ENCODE results near the gene ERCC1. TPM values are rescaled to one million over a fixed set of nuclear protein-coding genes. Genes with fewer than 3 reads are reported as not detected.

The ERCC1 gene
- total RNA-seq, 2 experiments from 2014 or later, result 59.4 to 59.7 TPM

- Mint-ChIP-seq H3K9me3 (no peaks in the 10 kb centered on the region), H3K27me3 (peaks cover 4% of the 10 kb centered on the region), H3K4me1 (ENCODE audit: low read depth) (peaks cover 28% of the 10 kb centered on the region), H3K36me3 (no peaks in the 10 kb centered on the region), H3K27ac (no peak overlapping the region), H3K4me3 (peak overlapping the region; percentile 70)
- ChIA-PET CTCF (interaction anchor here (0.6 to 4.2 kb wide), 6 partner anchors 8 to 57 kb away, joined by 3 to 63 read pairs (median 6); no protein-coding TSS in a partner anchor), POLR2A (no interaction called here)
- intact Hi-C loops (cut with micrococcal nuclease), result loop anchor here (10.0 kb wide), 1 partner anchor 156 kb away; the partner anchor contains the start of gene OPA3
- peak; percentile 50 for DNase-seq
These were observed 4.9 kb upstream of the ERCC1 start for GRCh38 chr19:45428384-45429231.

- Mint-ChIP-seq H3K27ac (peak overlapping the region; percentile 88), H3K27me3 (peaks cover 4% of the 10 kb centered on the region)
- POLR2A ChIA-PET, result interaction anchor here (0.7 to 2.1 kb wide), 3 partner anchors 27 to 45 kb away, joined by 3 to 6 read pairs (median 3); partner anchors contain the start of gene FOSB
These were observed 708 bp upstream of the ERCC1 start for GRCh38 chr19:45424191-45425058.

GRCh38 chr19:45423033-45423588 is 606 bp downstream of the ERCC1 start:
- peak overlapping the region; percentile 85 for H3K4me3 Mint-ChIP-seq
- POLR2A ChIA-PET, result interaction anchor here (2.1 kb wide), 1 partner anchor 45 kb away, joined by 6 read pairs; the partner anchor contains the start of gene FOSB
- CTCF ChIA-PET, result interaction anchor here (1.0 to 1.8 kb wide), 2 partner anchors 16 to 62 kb away, joined by 4 to 9 read pairs; no protein-coding TSS in a partner anchor

More at GRCh38 chr19:45424191-45425058, 708 bp upstream of the ERCC1 start:
- CTCF ChIA-PET, result interaction anchor here (1.0 to 2.0 kb wide), 4 partner anchors 15 to 81 kb away, joined by 3 to 14 read pairs (median 10); no protein-coding TSS in a partner anchor
- Mint-ChIP-seq H3K4me3 (peak overlapping the region; percentile 85), H3K4me1 (ENCODE audit: low read depth) (peaks cover 54% of the 10 kb centered on the region), H3K36me3 (no peaks in the 10 kb centered on the region), H3K9me3 (no peaks in the 10 kb centered on the region)
- DNase-seq, result peak; percentile 76
- intact Hi-C loops (cut with micrococcal nuclease), result loop anchor here (2.0 to 10.0 kb wide), 3 partner anchors 14 to 218 kb away; partner anchors contain the start of gene OPA3

GRCh38 chr19:45421947-45422498 is 1.7 kb downstream of the ERCC1 start:
- peaks cover 44% of the 10 kb centered on the region for H3K4me1 Mint-ChIP-seq (ENCODE audit: low read depth)
- H3K36me3 Mint-ChIP-seq, result peaks cover 7% of the 10 kb centered on the region
- H3K27ac Mint-ChIP-seq, result no peak overlapping the region
- ChIA-PET POLR2A (no interaction called here), CTCF (interaction anchor here (0.8 to 1.2 kb wide), 3 partner anchors 18 to 64 kb away, joined by 3 to 7 read pairs (median 5); no protein-coding TSS in a partner anchor)
- intact Hi-C loops (cut with micrococcal nuclease), result loop anchor here (10.0 kb wide), 1 partner anchor 163 kb away; the partner anchor contains the start of gene OPA3
- no peak for DNase-seq
- H3K4me3 Mint-ChIP-seq, result no peak overlapping the region
- no peaks in the 10 kb centered on the region for H3K27me3 Mint-ChIP-seq
- no peaks in the 10 kb centered on the region for H3K9me3 Mint-ChIP-seq

More at GRCh38 chr19:45423033-45423588, 606 bp downstream of the ERCC1 start:
- H3K9me3 Mint-ChIP-seq, result no peaks in the 10 kb centered on the region
- no peak for DNase-seq
- H3K27me3 Mint-ChIP-seq, result no peaks in the 10 kb centered on the region
- intact Hi-C loops (cut with micrococcal nuclease), result loop anchor here (1.0 to 10.0 kb wide), 2 partner anchors 17 to 162 kb away; partner anchors contain the start of genes OPA3 and POLR1G
- H3K36me3 Mint-ChIP-seq, result peaks cover 2% of the 10 kb centered on the region
- peaks cover 52% of the 10 kb centered on the region for H3K4me1 Mint-ChIP-seq (ENCODE audit: low read depth)
- H3K27ac Mint-ChIP-seq, result peak overlapping the region; percentile 88

- Mint-ChIP-seq H3K27ac (no peak overlapping the region), H3K4me1 (ENCODE audit: low read depth) (peaks cover 42% of the 10 kb centered on the region), H3K9me3 (no peaks in the 10 kb centered on the region), H3K36me3 (peaks cover 10% of the 10 kb centered on the region), H3K4me3 (no peak overlapping the region), H3K27me3 (no peaks in the 10 kb centered on the region)
- no peak for DNase-seq
- POLR2A ChIA-PET, result no interaction called here
- CTCF ChIA-PET, result no interaction called here
- intact Hi-C loops (cut with micrococcal nuclease), result loop anchor here (10.0 kb wide), 1 partner anchor 164 kb away; the partner anchor contains the start of gene OPA3
These were observed 2.8 kb downstream of the ERCC1 start for GRCh38 chr19:45420871-45421270.

- H3K4me3 Mint-ChIP-seq, result no peak overlapping the region
- H3K36me3 Mint-ChIP-seq, result peaks cover 12% of the 10 kb centered on the region
- peaks cover 38% of the 10 kb centered on the region for H3K4me1 Mint-ChIP-seq (ENCODE audit: low read depth)
- no peak for DNase-seq
- no peak overlapping the region for H3K27ac Mint-ChIP-seq
- ChIA-PET CTCF (no interaction called here), POLR2A (interaction anchor here (1.0 kb wide), 1 partner anchor 13 kb away, joined by 4 read pairs; no protein-coding TSS in a partner anchor)
- no peaks in the 10 kb centered on the region for H3K27me3 Mint-ChIP-seq
- no peaks in the 10 kb centered on the region for H3K9me3 Mint-ChIP-seq
- intact Hi-C loops (cut with micrococcal nuclease), result loop anchor here (10.0 kb wide), 1 partner anchor 164 kb away; the partner anchor contains the start of gene OPA3
These were observed 3.4 kb downstream of the ERCC1 start for GRCh38 chr19:45420356-45420755.

- DNase-seq, result no peak
- Mint-ChIP-seq H3K36me3 (peaks cover 12% of the 10 kb centered on the region), H3K4me3 (no peak overlapping the region), H3K9me3 (no peaks in the 10 kb centered on the region), H3K27me3 (no peaks in the 10 kb centered on the region), H3K4me1 (ENCODE audit: low read depth) (peaks cover 38% of the 10 kb centered on the region), H3K27ac (no peak overlapping the region)
- intact Hi-C loops (cut with micrococcal nuclease), result loop anchor here (10.0 kb wide), 1 partner anchor 165 kb away; the partner anchor contains the start of gene OPA3
- ChIA-PET CTCF (no interaction called here), POLR2A (interaction anchor here (1.0 kb wide), 1 partner anchor 13 kb away, joined by 4 read pairs; no protein-coding TSS in a partner anchor)
These were observed 3.8 kb downstream of the ERCC1 start for GRCh38 chr19:45419895-45420294.

- Mint-ChIP-seq H3K27ac (peak overlapping the region; percentile 34), H3K9me3 (no peaks in the 10 kb centered on the region), H3K36me3 (peaks cover 16% of the 10 kb centered on the region), H3K27me3 (no peaks in the 10 kb centered on the region), H3K4me3 (no peak overlapping the region), H3K4me1 (ENCODE audit: low read depth) (peaks cover 35% of the 10 kb centered on the region)
- no peak for DNase-seq
- CTCF ChIA-PET, result no interaction called here
- intact Hi-C loops (cut with micrococcal nuclease), result no loop called here
- POLR2A ChIA-PET, result no interaction called here
These were observed 4.3 kb downstream of the ERCC1 start for GRCh38 chr19:45419396-45419795.

- Mint-ChIP-seq H3K27me3 (no peaks in the 10 kb centered on the region), H3K4me1 (ENCODE audit: low read depth) (peaks cover 30% of the 10 kb centered on the region), H3K36me3 (peaks cover 21% of the 10 kb centered on the region), H3K4me3 (no peak overlapping the region), H3K27ac (no peak overlapping the region), H3K9me3 (no peaks in the 10 kb centered on the region)
- ChIA-PET POLR2A (no interaction called here), CTCF (no interaction called here)
- no peak for DNase-seq
- intact Hi-C loops (cut with micrococcal nuclease), result no loop called here
These were observed 4.9 kb downstream of the ERCC1 start for GRCh38 chr19:45418802-45419201.

GRCh38 chr19:45417151-45417550 is 6.6 kb downstream of the ERCC1 start:
- no peaks in the 10 kb centered on the region for H3K9me3 Mint-ChIP-seq
- POLR2A ChIA-PET, result no interaction called here
- DNase-seq, result no peak
- peaks cover 18% of the 10 kb centered on the region for H3K4me1 Mint-ChIP-seq (ENCODE audit: low read depth)
- no peak overlapping the region for H3K4me3 Mint-ChIP-seq
- CTCF ChIA-PET, result interaction anchor here (0.9 to 1.4 kb wide), 3 partner anchors 14 to 68 kb away, joined by 4 to 6 read pairs (median 6); no protein-coding TSS in a partner anchor
- H3K27me3 Mint-ChIP-seq, result no peaks in the 10 kb centered on the region
- intact Hi-C loops (cut with micrococcal nuclease), result no loop called here
- H3K36me3 Mint-ChIP-seq, result peaks cover 32% of the 10 kb centered on the region
- H3K27ac Mint-ChIP-seq, result no peak overlapping the region

- no peak overlapping the region for H3K4me3 Mint-ChIP-seq
- H3K36me3 Mint-ChIP-seq, result peaks cover 35% of the 10 kb centered on the region
- intact Hi-C loops (cut with micrococcal nuclease), result no loop called here
- H3K27me3 Mint-ChIP-seq, result no peaks in the 10 kb centered on the region
- ChIA-PET POLR2A (interaction anchor here (0.9 kb wide), 1 partner anchor 9 kb away, joined by 4 read pairs; no protein-coding TSS in a partner anchor), CTCF (interaction anchor here (0.8 to 1.6 kb wide), 3 partner anchors 25 to 70 kb away, joined by 3 to 4 read pairs (median 4); no protein-coding TSS in a partner anchor)
- DNase-seq, result no peak
- no peak overlapping the region for H3K27ac Mint-ChIP-seq
- H3K9me3 Mint-ChIP-seq, result no peaks in the 10 kb centered on the region
- H3K4me1 Mint-ChIP-seq (ENCODE audit: low read depth), result peaks cover 4% of the 10 kb centered on the region
These were observed 9.2 kb downstream of the ERCC1 start for GRCh38 chr19:45414468-45414867.

All from activated CD4-positive, alpha-beta memory T cell treated with anti-CD3 and anti-CD28 coated beads for 36 hours (primary cell).